ENCODE results near the gene TMEM138. TPM values are rescaled to one million over a fixed set of nuclear protein-coding genes. Genes with fewer than 3 reads are reported as not detected.

TMEM138 gene
- total and polyA plus RNA-seq, 2 donors from 2014 or later: 42.3 to 62.3 TPM

DNA sequence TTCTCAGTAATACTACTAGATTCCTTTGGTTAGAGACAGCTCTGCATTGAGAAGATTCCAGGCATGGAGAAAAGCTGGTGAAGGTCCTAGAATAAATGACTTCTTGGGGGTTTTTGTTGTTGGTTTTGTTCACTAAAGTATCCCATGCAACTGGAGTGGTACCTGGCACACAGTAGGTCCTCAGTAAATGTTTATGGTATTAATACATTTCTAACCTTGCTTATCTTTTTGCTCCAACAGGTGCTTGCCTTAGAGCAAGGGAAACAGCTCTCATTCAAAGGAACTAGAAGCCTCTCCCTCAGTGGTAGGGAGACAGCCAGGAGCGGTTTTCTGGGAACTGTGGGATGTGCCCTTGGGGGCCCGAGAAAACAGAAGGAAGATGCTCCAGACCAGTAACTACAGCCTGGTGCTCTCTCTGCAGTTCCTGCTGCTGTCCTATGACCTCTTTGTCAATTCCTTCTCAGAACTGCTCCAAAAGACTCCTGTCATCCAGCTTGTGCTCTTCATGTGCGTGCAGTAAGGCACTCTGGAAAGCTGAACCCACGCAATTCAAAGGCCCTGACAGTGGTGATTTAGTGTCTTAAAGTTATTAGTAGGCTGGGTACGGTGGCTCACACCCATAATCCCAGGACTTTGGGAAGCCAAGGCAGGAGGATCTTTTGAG is 2.0 kb downstream of the TMEM138 start:
- Histone ChIP-seq H3K4me1 (ENCODE audit: control insufficient read depth in 2 of 3, insufficient read depth in 2 of 3, low read depth in 1 of 3, low read length in 3 of 3) (peaks cover 0 to 17% (median 5%) of the 10 kb centered on the region in 3 donors), H3K36me3 (ENCODE audit: control insufficient read depth in 2 of 3, insufficient read depth in 3 of 3, low read length in 3 of 3) (peaks cover 10 to 35% (median 16%) of the 10 kb centered on the region in 3 donors), H3K9me3 (ENCODE audit: control insufficient read depth in 2 of 3, insufficient read depth in 1 of 3, low read length in 3 of 3) (no peaks in the 10 kb centered on the region), H3K27me3 (ENCODE audit: control insufficient read depth, insufficient read depth, low read length) (no peaks in the 10 kb centered on the region), H3K4me3 (ENCODE audit: low read length in 3 of 3) (no peak overlapping the region), H3K27ac (ENCODE audit: low read depth in 2 of 2, low read length in 2 of 2) (no peak overlapping the region), H3K9ac (ENCODE audit: low read length in 3 of 3) (no peak overlapping the region)
- TF ChIP-seq, protein P1, sequence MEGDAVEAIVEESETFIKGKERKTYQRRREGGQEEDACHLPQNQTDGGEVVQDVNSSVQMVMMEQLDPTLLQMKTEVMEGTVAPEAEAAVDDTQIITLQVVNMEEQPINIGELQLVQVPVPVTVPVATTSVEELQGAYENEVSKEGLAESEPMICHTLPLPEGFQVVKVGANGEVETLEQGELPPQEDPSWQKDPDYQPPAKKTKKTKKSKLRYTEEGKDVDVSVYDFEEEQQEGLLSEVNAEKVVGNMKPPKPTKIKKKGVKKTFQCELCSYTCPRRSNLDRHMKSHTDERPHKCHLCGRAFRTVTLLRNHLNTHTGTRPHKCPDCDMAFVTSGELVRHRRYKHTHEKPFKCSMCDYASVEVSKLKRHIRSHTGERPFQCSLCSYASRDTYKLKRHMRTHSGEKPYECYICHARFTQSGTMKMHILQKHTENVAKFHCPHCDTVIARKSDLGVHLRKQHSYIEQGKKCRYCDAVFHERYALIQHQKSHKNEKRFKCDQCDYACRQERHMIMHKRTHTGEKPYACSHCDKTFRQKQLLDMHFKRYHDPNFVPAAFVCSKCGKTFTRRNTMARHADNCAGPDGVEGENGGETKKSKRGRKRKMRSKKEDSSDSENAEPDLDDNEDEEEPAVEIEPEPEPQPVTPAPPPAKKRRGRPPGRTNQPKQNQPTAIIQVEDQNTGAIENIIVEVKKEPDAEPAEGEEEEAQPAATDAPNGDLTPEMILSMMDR (IDR thresholded peaks at IDR 0.05; ENCODE audit: borderline replicate concordance, extremely low read depth, insufficient read depth): no peak
- intact Hi-C loops (cut with DNase I): no loop called here
- DNase-seq (no peak), FAIRE-seq (no peak)

DNA sequence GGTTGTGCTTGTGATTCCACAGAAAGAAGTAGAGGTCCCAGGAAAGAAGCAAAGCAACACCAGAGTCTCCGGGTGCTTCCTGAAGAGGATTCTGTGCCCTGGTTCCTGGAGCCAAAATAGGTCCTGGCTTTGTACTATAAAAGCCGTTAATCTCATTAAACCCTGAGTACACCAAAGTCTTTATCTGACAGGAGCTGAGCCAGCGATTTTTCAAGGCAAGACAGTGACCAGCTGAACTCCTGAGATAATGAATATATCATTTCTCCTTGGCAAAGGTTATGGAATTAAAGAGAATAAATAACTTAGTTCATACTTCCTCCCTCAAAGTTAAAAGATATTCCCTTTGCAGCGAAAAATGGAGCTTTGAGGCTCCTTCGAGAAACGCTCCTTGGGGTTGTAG is 5.2 kb downstream of the TMEM138 start:
- peaks cover 0 to 13% (median 5%) of the 10 kb centered on the region in 3 donors for H3K4me1 ChIP-seq (ENCODE audit: control insufficient read depth in 2 of 3, insufficient read depth in 2 of 3, low read depth in 1 of 3, low read length in 3 of 3)
- no peak overlapping the region for H3K27ac ChIP-seq (ENCODE audit: low read depth in 2 of 2, low read length in 2 of 2)
- intact Hi-C loops (cut with DNase I): no loop called here
- no peaks in the 10 kb centered on the region for H3K27me3 ChIP-seq (ENCODE audit: control insufficient read depth, insufficient read depth, low read length)
- H3K4me3 ChIP-seq (ENCODE audit: low read length in 3 of 3): no peak overlapping the region
- no peak for DNase-seq
- H3K36me3 ChIP-seq (ENCODE audit: control insufficient read depth in 2 of 3, insufficient read depth in 3 of 3, low read length in 3 of 3): peaks cover 10 to 43% (median 16%) of the 10 kb centered on the region in 3 donors
- TF ChIP-seq, protein P1 (IDR thresholded peaks at IDR 0.05; ENCODE audit: borderline replicate concordance, extremely low read depth, insufficient read depth): no peak
- no peaks in the 10 kb centered on the region for H3K9me3 ChIP-seq (ENCODE audit: control insufficient read depth in 2 of 3, insufficient read depth in 1 of 3, low read length in 3 of 3)
- no peak for FAIRE-seq
- no peak overlapping the region for H3K9ac ChIP-seq (ENCODE audit: low read length in 3 of 3)

DNA sequence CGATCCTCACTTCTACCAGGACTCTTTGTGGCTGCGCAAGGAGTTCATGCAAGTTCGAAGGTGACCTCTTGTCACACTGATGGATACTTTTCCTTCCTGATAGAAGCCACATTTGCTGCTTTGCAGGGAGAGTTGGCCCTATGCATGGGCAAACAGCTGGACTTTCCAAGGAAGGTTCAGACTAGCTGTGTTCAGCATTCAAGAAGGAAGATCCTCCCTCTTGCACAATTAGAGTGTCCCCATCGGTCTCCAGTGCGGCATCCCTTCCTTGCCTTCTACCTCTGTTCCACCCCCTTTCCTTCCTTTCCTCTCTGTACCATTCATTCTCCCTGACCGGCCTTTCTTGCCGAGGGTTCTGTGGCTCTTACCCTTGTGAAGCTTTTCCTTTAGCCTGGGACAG is 6.5 kb downstream of the TMEM138 start:
- FAIRE-seq (no peak), DNase-seq (no peak)
- H3K27me3 ChIP-seq (ENCODE audit: control insufficient read depth, insufficient read depth, low read length): no peaks in the 10 kb centered on the region
- peaks cover 10 to 43% (median 16%) of the 10 kb centered on the region in 3 donors for H3K36me3 ChIP-seq (ENCODE audit: control insufficient read depth in 2 of 3, insufficient read depth in 3 of 3, low read length in 3 of 3)
- H3K9ac ChIP-seq (ENCODE audit: low read length in 3 of 3): no peak overlapping the region
- H3K4me1 ChIP-seq (ENCODE audit: control insufficient read depth in 2 of 3, insufficient read depth in 2 of 3, low read depth in 1 of 3, low read length in 3 of 3): peaks cover 0 to 5% (median 5%) of the 10 kb centered on the region in 3 donors
- no peak overlapping the region for H3K27ac ChIP-seq (ENCODE audit: low read depth in 2 of 2, low read length in 2 of 2)
- TF ChIP-seq, protein P1 (IDR thresholded peaks at IDR 0.05; ENCODE audit: borderline replicate concordance, extremely low read depth, insufficient read depth): no peak
- intact Hi-C loops (cut with DNase I): no loop called here
- H3K4me3 ChIP-seq (ENCODE audit: low read length in 3 of 3): no peak overlapping the region
- H3K9me3 ChIP-seq (ENCODE audit: control insufficient read depth in 2 of 3, insufficient read depth in 1 of 3, low read length in 3 of 3): no peaks in the 10 kb centered on the region

Measured in kidney (tissue), 14 donors.